RWPE2 (cell line): Measurements from ENCODE around the gene METTL24.

Source experiments
- ATAC-seq: fragments of 200-7000 bp; cut with Tn5 transposase; 3 replicates; pipeline ENCODE4 v1.9.1; 2021; ENCODE audit warnings: low read depth
- DNase-seq: peaks from one replicate; pipeline ENCODE4 v3.0.0-alpha.2; 2020; ENCODE audit warnings: low spot score
- H3K27ac ChIP-seq: fragments of 450-650 bp; 2 replicates; pipeline ENCODE4 v1.5.1; 2017; ENCODE audit warnings: mild to moderate bottlenecking; ENCODE audit not compliant: poor library complexity, severe bottlenecking
- H3K27me3 ChIP-seq: fragments of 250-450 bp; sonication (Bioruptor Pico); 2 replicates; pipeline ENCODE4 v1.5.1; 2021; ENCODE audit warnings: mild to moderate bottlenecking, moderate library complexity; ENCODE audit not compliant: insufficient read depth, poor library complexity, severe bottlenecking
- H3K36me3 ChIP-seq: fragments of 250-450 bp; sonication (Bioruptor Pico); 2 replicates; pipeline ENCODE4 v1.5.1; 2020; ENCODE audit warnings: low read depth, mild to moderate bottlenecking, moderate library complexity
- H3K4me1 ChIP-seq: fragments of 250-450 bp; sonication (Bioruptor Pico); 2 replicates; pipeline ENCODE4 v1.5.1; 2021; ENCODE audit warnings: mild to moderate bottlenecking, moderate library complexity; ENCODE audit not compliant: insufficient read depth, poor library complexity, severe bottlenecking
- H3K4me3 ChIP-seq: fragments of 250-450 bp; sonication (Bioruptor Pico); 2 replicates; pipeline ENCODE4 v1.5.1; 2021; ENCODE audit warnings: mild to moderate bottlenecking, moderate library complexity; ENCODE audit not compliant: severe bottlenecking
- H3K9me3 ChIP-seq: fragments of 250-450 bp; sonication (Bioruptor Pico); 2 replicates; pipeline ENCODE4 v1.5.1; 2021; ENCODE audit warnings: mild to moderate bottlenecking, moderate library complexity; ENCODE audit not compliant: severe bottlenecking
- TF ChIP-seq, protein P1 (sequence below): fragments of 450-650 bp; IDR thresholded peaks from one replicate; pipeline ENCODE4 v1.5.1; 2017; ENCODE audit warnings: mild to moderate bottlenecking, moderate library complexity; ENCODE audit not compliant: poor library complexity, severe bottlenecking

Gene METTL24

DNA sequence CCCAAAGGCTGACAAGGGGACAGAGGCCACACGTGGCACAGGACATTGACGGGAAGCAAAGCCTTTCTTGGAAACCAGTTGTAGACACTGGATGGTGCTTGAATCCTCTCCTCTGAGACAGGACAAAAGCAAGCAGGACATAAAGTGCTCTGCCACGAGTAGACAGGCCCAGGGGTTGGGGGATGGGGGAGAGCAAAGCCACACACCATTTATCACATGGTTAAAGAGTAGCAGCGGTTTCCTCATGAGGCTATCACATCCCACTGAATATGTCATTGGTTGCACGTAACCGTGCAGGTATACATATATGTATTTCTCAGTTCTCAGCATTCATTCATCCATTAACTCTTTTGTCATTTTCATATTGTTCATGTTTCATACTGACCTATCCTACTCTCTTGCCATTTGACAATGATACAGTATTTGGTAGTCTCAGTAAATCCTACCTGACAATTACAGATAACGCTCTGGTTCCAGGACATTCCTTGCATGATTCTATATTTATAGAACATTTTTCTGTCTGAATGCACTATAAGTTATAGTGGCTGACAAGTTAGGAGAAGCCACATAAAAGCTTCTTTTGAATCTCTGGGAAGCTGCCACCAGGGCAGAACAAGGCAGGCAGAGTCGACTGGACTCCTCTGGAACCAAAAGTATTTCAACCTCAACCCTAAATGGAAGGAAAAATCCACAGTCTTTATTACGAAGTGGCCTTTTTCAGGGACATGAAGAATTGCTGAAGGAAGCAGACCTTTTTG is 23.5 kb downstream of the METTL24 start:
- no peaks in the 10 kb centered on the region for H3K36me3 ChIP-seq
- TF ChIP-seq, protein P1, sequence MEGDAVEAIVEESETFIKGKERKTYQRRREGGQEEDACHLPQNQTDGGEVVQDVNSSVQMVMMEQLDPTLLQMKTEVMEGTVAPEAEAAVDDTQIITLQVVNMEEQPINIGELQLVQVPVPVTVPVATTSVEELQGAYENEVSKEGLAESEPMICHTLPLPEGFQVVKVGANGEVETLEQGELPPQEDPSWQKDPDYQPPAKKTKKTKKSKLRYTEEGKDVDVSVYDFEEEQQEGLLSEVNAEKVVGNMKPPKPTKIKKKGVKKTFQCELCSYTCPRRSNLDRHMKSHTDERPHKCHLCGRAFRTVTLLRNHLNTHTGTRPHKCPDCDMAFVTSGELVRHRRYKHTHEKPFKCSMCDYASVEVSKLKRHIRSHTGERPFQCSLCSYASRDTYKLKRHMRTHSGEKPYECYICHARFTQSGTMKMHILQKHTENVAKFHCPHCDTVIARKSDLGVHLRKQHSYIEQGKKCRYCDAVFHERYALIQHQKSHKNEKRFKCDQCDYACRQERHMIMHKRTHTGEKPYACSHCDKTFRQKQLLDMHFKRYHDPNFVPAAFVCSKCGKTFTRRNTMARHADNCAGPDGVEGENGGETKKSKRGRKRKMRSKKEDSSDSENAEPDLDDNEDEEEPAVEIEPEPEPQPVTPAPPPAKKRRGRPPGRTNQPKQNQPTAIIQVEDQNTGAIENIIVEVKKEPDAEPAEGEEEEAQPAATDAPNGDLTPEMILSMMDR = no peak
- H3K9me3 ChIP-seq = no peaks in the 10 kb centered on the region
- no peak overlapping the region for H3K4me3 ChIP-seq
- no peaks in the 10 kb centered on the region for H3K27me3 ChIP-seq
- DNase-seq = no peak
- no peak for ATAC-seq
- H3K4me1 ChIP-seq = no peaks in the 10 kb centered on the region
- H3K27ac ChIP-seq = no peak overlapping the region

DNA sequence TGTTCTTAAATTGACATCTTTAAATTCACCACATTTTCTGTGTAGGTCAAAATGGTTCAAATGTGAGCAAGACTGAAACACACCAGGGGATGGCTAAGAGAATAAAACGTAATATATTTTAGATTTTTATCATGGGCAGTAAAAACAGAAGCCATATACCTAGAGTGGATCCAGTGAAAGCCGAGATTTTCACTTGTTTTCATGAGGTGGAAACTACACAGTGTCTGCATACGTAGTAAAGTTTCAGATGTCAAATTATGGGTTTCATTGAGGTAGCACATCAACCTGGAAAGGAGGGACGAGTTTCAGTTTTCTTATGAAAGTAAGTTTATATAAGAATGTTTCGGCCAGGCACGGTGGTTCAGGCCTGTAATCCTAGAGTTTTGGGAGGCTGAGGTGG is 25.9 kb downstream of the METTL24 start:
- H3K4me1 ChIP-seq = no peaks in the 10 kb centered on the region
- no peak overlapping the region for H3K27ac ChIP-seq
- no peak overlapping the region for H3K4me3 ChIP-seq
- TF ChIP-seq, protein P1 = no peak
- H3K9me3 ChIP-seq = no peaks in the 10 kb centered on the region
- no peaks in the 10 kb centered on the region for H3K36me3 ChIP-seq
- H3K27me3 ChIP-seq = no peaks in the 10 kb centered on the region
- ATAC-seq = no peak
- no peak for DNase-seq

DNA sequence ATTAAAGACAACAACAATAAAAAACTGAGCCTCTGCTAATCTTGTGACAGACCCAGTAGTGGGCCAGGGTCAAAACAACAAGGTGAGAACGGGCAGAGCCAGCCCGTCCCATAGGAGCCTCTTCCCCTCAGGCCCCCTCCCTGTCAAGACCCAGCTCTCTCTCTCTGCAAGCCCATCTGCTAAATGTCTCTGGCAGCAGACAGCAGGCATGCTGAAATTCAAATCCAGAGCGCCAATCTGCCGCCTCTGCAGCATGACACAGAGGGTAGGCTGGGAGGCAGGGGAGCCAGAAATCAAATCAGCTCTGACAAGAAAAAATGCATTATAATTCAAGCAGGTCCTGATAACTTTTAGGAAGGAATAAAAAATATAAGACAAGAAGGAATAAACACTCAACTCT is 26.3 kb downstream of the METTL24 start:
- DNase-seq = no peak
- no peaks in the 10 kb centered on the region for H3K9me3 ChIP-seq
- no peak for ATAC-seq
- no peaks in the 10 kb centered on the region for H3K4me1 ChIP-seq
- H3K27ac ChIP-seq = no peak overlapping the region
- TF ChIP-seq, protein P1 = no peak
- H3K4me3 ChIP-seq = no peak overlapping the region
- no peaks in the 10 kb centered on the region for H3K36me3 ChIP-seq
- no peaks in the 10 kb centered on the region for H3K27me3 ChIP-seq

DNA sequence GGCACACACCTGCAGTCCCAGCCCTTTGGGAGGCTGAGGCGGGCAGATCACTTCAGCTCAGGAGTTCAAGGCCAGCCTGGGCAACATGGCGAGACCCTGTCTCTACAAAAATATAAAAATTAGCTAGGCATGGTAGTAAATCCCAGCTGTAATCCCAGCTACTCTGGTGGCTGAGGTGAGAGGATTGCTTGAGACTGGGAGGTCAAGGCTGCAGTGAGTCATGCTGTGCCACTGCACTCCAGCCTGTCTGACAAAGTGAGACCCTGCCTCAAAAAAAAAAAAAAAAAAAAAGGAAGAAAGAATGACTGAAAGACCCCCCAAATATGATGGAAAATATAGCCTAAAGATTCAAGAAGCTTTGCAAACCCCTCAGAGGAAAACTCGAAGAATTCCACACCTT is 26.8 kb downstream of the METTL24 start:
- no peaks in the 10 kb centered on the region for H3K9me3 ChIP-seq
- ATAC-seq (no peak), DNase-seq (no peak)
- H3K27me3 ChIP-seq = no peaks in the 10 kb centered on the region
- no peaks in the 10 kb centered on the region for H3K4me1 ChIP-seq
- TF ChIP-seq, protein P1 = no peak
- no peaks in the 10 kb centered on the region for H3K36me3 ChIP-seq
- H3K27ac ChIP-seq = no peak overlapping the region
- no peak overlapping the region for H3K4me3 ChIP-seq

DNA sequence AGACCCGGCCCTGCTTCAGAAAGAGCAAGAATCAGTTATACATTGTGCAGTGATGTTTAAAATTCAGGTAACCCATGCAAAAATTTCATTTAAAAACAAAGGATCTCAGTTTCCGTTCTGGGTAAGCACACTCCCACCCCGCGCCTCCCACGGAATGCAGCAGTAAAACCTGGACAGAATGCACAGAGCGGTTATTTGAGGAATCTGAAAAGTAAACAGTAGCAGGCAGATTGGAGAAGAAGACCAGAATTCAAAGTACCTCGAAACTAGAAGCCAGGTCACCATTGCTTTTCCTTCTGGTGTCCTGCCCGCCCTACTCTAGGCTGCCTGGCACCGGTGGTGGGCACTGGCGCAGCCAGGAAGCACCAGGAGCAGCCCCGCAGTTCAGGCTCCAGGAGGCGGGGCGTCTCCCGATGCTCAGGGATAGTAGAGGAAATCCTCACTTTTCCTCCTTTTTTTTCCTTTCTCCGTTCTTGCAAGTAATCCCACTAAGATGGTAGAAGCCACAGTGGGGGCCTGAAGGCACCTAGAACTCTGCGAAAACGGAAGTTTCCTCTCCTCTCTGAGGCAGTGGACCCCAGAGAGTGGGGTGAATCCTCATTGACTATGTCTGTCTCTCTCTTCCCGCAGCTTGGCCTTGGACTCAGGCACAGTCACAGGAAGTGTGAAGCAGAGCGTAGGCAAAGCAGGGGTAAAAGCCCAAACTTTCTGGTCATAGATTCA is 28.3 kb downstream of the METTL24 start:
- no peaks in the 10 kb centered on the region for H3K4me1 ChIP-seq
- peak; percentile 56; the same call in 2 of the 3 replicates for ATAC-seq

More for the DNA sequence above, 28.3 kb downstream of the METTL24 start:
- H3K27me3 ChIP-seq = no peaks in the 10 kb centered on the region
- no peaks in the 10 kb centered on the region for H3K36me3 ChIP-seq
- H3K9me3 ChIP-seq = no peaks in the 10 kb centered on the region
- TF ChIP-seq, protein P1 = no peak
- no peak for DNase-seq
- no peak overlapping the region for H3K27ac ChIP-seq
- no peak overlapping the region for H3K4me3 ChIP-seq
